Measurements from ENCODE around the gene LRRC4B.
A peak's percentile ranks its signal among the peaks of the same experiment; 100 is the strongest.
"Not testable (repeated sequence)": the region's sequence is repeated elsewhere in the genome, so short reads cannot be mapped to it uniquely, and the experiment has no call there.

LRRC4B gene

DNA sequence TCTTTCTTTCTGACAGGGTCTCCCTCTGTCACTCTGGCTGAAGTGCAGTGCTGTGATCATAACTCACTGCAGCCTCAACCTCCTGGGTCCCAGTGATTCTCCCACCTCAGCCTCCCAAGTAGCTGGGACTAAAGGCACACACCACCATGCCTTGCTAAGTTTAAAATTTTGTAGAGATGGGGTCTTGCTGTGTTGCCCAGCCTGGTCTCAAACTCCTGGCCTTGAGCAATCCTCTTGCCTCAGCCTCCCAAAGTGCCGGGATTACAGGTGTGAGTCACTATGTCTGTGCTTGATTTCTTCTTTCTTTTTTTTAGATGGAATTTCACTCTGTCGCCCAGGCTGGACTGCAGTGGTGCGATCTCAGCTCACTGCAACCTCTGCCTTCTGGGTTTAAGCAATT lies 40.2 kb downstream of the LRRC4B start:
- not testable (repeated sequence) for DNase-seq (ENCODE audit: low read depth in 3 of 3, low spot score in 1 of 3)

- DNase-seq (ENCODE audit: low read depth in 3 of 3, low spot score in 1 of 3): no peak
These were observed 45.4 kb downstream of the LRRC4B start for GRCh38 chr19:50522881-50523280.

- no peak for DNase-seq (ENCODE audit: low read depth in 3 of 3, low spot score in 1 of 3)
These were observed 47.3 kb downstream of the LRRC4B start for GRCh38 chr19:50520822-50521465.

- no peak for DNase-seq (ENCODE audit: low read depth in 3 of 3, low spot score in 1 of 3)
These were observed 49.1 kb downstream of the LRRC4B start for GRCh38 chr19:50519006-50519575.

DNA sequence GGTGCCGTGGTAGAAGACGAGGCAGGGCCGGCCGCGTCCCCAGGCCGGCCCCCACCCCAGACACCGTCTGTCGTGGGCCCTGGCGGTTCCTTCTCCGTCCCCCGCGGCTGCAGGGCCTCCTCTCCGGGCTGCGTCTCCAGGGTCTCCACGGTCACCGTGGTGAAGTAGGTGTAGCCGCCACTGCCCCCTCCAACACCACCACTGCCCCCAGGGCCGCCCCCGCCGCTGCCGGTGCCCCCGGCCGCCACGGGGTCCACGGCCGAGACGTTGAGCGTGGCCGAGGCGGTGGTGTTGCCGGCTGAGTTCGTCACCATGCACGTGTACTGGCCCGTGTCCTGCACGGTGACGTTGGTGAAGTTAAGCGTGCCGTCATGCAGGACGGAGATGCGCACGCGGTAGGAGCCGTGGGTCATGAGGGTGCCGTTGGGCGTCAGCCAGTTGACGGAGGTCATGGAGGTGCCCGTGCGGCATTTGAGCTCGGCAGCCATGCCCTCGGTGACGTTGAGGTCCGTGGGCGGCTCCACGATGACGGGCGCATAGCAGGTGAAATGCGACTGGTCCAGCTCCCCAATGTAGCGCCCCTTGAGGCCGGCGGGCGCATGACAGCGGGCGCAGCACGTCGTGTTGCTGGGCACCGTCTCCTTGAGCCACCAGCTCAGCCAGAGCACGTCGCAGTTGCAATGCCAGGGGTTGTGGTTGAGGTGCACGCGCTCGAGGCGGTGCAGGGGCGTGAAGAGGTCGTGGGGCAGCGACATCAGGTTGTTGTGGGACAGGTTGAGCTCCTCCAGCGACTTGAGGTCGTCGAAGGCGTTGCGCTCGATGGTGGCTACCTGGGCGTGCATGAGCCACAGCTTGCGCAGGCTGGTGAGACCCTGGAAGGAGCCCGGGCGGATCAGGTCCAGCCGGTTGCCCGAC lies 49.9 kb downstream of the LRRC4B start:
- DNase-seq (ENCODE audit: low read depth in 3 of 3, low spot score in 1 of 3): no peak

GRCh38 chr19:50517704-50518075 lies 50.5 kb downstream of the LRRC4B start:
- DNase-seq (ENCODE audit: low read depth in 3 of 3, low spot score in 1 of 3): no peak

GRCh38 chr19:50516964-50517703 lies 51.1 kb downstream of the LRRC4B start:
- no peak for DNase-seq (ENCODE audit: low read depth in 3 of 3, low spot score in 1 of 3)

GRCh38 chr19:50516456-50516855 lies 51.8 kb downstream of the LRRC4B start:
- DNase-seq (ENCODE audit: low read depth in 3 of 3, low spot score in 1 of 3): no peak

- no peak for DNase-seq (ENCODE audit: low read depth in 3 of 3, low spot score in 1 of 3)
These were observed 53.1 kb downstream of the LRRC4B start for GRCh38 chr19:50515168-50515561.

DNA sequence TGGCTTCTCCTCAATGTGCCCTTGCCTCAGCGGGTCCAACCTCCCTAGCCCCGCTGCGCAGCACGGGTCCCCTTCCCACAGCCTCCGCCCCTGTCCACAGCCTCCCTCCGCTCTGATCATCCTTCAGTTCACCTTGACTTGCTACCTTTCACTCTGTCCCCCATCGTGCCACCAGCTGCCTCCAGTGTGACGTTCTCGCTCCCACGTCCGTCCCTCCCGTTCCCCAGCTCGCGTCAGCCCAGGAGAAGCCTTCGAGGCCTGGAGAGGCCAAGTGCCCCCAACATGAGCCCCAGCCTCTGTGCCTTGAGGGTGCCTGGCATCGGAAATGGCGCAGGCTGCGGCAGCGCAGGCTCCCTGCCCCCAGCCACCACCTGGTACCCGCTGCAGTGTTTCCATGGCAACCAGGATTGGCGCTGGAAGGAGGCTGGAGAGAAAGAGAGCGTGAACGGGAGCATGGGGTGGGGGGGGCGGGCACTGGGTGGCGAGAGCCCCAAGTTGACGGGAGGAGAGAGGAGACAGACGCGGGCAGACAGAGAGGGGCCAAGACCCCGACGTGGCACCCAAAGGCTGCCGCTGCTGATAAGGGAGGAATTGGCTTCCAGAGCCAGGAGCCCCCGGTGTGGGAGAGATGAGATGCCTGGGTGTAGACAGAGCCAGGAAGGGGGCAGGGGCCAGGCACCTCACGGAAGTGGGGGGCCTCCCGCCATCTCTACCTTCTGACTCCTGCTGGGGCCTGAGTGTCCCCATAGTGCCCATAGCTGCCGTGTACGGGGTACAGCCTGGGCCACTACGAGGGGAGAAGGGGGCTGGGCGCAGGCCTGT lies 53.7 kb downstream of the LRRC4B start:
- DNase-seq (ENCODE audit: low read depth in 3 of 3, low spot score in 1 of 3): no peak

GRCh38 chr19:50513746-50514345 lies 54.4 kb downstream of the LRRC4B start, which contains the start of gene ASPDH:
ASPDH (minus strand) TSS chr19:50513913; CDS start chr19:50513823, 90 bp downstream.
- DNase-seq (ENCODE audit: low read depth in 3 of 3, low spot score in 1 of 3): no peak

DNA sequence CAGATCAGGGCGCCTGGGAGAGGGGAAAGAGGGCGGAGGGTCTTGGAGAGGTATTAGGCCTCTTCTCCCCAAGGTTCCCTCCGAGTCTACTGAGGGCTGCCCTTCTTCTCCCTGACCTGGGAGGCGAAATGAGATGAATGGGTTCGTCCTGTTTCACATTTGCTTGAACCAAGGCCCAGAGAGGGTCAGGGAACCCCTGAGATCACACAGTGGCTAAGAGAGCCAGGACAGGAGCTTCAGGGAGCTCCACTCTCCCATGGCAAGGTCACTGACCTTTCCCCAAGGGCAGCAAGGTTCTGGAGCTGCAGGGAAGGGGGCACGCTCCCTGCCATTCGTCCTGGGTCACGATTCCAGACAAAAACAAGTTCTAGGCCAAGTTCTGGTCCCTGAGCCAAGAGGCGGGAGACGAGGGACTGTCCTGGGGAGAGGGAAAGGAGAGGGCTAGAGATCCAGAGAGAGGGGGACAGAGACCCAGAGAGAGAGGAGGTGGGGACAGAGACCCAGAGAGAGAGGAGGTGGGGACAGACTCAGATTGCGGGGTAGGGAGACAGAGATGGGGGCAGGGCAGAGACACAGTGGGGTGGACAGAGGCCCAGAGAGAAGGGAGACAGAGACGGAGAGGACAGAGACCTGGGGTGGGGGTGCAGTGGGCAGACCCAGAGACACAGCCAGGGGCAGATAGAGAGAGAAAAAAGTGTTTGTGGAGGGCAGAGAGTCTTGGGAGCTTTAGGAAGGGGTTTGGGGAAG lies 55.1 kb downstream of the LRRC4B start:
- no peak for DNase-seq (ENCODE audit: low read depth in 3 of 3, low spot score in 1 of 3)

- no peak for DNase-seq (ENCODE audit: low read depth in 3 of 3, low spot score in 1 of 3)
These were observed 55.9 kb downstream of the LRRC4B start for GRCh38 chr19:50512112-50512998.

DNA sequence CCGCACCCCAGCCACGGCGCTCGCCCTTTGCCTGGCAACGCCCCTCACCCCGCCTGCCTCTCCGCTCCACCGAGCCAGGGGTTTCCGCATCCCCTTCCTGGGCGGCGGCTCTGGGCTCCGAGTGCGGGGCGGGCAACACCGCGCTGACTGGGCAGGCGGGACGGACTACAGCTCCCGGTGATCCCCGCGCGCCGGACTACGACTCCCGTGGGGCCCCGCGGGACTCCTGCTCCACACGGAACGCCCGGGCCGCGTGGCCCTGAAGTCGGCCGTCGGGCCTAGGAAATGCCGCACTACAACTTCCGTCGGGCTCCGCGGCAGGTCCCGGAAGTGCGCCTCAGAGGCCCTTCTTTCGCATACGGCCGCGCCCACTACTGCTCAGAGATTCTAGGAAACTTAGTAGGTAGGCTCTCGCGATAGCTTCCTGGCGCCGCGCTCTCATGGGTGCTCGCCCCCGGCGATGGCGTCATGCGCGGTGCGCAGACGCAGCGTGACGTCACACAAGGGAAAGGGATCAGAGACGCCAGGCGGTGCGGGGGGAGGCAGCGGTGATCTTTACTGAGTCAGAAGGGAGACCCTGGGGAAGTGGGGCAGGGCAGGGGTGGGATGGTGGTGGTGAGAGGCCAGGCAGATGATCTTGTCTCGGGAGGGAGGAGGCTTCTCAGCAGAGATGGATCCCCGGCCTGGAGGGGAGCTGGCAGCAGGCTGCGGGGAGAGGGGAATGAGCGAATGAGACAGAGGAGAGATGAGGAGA lies 57.0 kb downstream of the LRRC4B start, which contains the start of gene JOSD2:
Gene JOSD2 (minus strand): TSS at position 123 of the 754 bp plus-strand sequence. CDS start 760 bp downstream, outside the sequence.
- DNase-seq (ENCODE audit: low read depth in 3 of 3, low spot score in 1 of 3): peak; percentile 89 to 94 (median 93)

DNA sequence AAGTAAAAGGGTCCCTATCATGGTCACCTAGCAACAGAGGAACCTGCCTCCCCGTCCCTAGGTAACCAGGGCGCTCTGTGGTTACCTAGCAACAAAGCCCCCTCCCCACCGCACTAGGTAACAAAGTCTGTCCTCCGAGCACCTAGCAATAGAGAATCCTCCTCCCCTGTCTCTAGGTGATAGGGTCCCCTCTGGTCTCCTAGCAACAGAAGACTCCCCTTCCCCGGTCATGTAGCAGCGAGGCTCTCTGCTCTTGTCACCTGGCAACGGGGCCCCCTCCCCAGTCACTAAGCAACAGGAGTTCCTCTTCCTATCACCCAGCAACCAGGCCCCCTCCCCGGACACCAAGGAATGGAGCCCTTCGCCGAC lies 57.6 kb downstream of the LRRC4B start:
- no peak for DNase-seq (ENCODE audit: low read depth in 3 of 3, low spot score in 1 of 3)

- DNase-seq (ENCODE audit: low read depth in 3 of 3, low spot score in 1 of 3): no peak
These were observed 58.0 kb downstream of the LRRC4B start for GRCh38 chr19:50510121-50510670.

DNA sequence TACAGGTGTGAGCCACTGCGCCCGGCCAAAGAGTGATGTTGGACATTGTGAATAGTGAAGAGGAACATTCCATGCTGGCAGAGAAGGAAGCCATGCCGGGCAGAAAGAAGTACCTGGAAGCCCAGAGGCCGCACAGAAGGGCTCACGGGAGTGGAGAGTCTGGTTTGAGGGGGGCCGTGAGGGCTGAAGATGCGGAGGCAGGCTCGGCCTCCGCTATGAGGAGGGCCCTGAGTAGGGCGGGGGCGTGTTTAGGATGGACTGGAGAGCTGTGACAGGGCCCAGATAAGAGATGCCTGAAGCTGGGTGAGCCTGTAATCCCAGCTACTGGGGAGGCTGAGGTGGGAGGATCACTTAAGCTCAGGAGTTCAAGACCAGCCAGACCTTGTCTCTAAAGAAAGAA lies 58.9 kb downstream of the LRRC4B start:
- no peak for DNase-seq (ENCODE audit: low read depth in 3 of 3, low spot score in 1 of 3)

Measured in stimulated activated CD4-positive, alpha-beta T cell treated with anti-CD3 and anti-CD28 coated beads, TNF-alpha, amount 100 ng/mL, for 1 hour (primary cell).